Activated T-helper 1 cell treated with anti-CD3 and anti-CD28 coated beads, Interleukin-12 subunit alpha, Interleukin-12 subunit beta, Interleukin-2, Interleukin-4 antibody, amounts not matched to agents 30 ng/mL and 10 ng/mL and 1 ng/mL, durations not matched to agents 14 hours and 24 hours and 36 hours (primary cell): ENCODE measurements around the gene ZNF597. TPM values are rescaled to one million over a fixed set of nuclear protein-coding genes. Genes with fewer than 3 reads are reported as not detected.

Experiments used
- DNase-seq: peaks from one replicate; pipeline ENCODE4 v3.0.0; 2021; ENCODE audit warnings: low spot score
- H3K27ac Mint-ChIP-seq: one replicate; pipeline ENCODE4 v1.8.0; 2021; ENCODE audit warnings: mild to moderate bottlenecking, mixed read lengths
- H3K27me3 Mint-ChIP-seq: one replicate; pipeline ENCODE4 v1.8.0; 2022; ENCODE audit warnings: mild to moderate bottlenecking, moderate library complexity, mixed read lengths; ENCODE audit not compliant: insufficient read depth
- H3K36me3 Mint-ChIP-seq: one replicate; pipeline ENCODE4 v1.8.0; 2021; ENCODE audit warnings: low read depth, mixed read lengths
- H3K4me1 Mint-ChIP-seq: one replicate; pipeline ENCODE4 v1.8.0; 2021; ENCODE audit warnings: low read depth, mixed read lengths
- H3K4me3 Mint-ChIP-seq: one replicate; pipeline ENCODE4 v1.8.0; 2021; ENCODE audit warnings: mild to moderate bottlenecking, moderate library complexity, mixed read lengths
- H3K9me3 Mint-ChIP-seq: one replicate; pipeline ENCODE4 v1.8.0; 2021; ENCODE audit warnings: mixed read lengths
- intact Hi-C: fragments of 100-400 bp; cut with micrococcal nuclease; formaldehyde crosslinking; loops from one replicate; pipeline ENCODE4 v1.15.1; 2024
- total RNA-seq: library from RNA; stranded (reverse); gene quantifications from 2 replicates; pipeline ENCODE4 v1.2.3, GENCODE V29; 2022

ZNF597 gene
- total RNA-seq, 1 donor from 2014 or later = 2.6 TPM

DNA sequence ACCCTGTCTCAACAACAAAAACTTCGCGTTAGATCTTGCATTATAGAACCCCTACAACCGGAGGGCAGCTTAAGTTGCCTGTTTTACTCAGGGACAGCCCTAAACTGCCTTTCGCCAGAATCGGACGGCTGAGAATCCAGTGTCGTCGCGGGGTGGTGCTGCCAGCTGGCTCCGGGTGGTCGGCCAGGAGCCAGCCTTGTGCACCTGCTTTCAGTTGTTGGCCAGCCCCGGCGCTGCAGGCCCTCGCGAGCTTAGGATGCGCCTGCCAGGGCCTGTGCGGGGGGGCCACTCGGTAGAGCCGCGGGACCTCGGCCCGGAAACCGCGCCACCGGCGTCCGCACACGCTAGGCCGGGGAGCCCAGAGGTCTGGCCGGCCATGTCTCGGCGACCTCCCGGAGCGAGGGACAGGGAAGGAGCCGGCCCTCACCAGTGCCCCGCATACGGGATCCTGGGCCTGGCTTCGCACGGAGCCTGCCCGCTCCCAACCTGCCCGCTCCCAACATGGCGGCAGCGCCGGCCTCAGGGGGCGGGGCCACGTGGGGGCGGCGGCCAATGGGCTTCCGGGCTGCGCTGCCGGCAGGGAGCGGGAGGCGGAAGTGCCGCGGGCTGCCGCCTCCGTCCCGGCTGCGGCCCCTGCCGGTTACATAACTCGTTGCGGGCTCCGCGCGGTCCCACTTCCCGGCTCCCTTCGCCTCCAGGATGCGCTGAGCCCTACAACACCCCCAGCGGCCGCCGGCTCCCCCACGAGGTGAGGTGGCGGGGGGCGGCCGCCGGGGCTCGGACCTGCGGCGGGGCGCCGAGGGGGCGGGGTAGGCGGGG, 14.3 kb upstream of the ZNF597 start:
- Mint-ChIP-seq H3K36me3 (peaks cover 5% of the 10 kb centered on the region), H3K4me3 (peak overlapping the region; percentile 83), H3K27ac (peak overlapping the region; percentile 77), H3K27me3 (no peaks in the 10 kb centered on the region), H3K4me1 (peaks cover 42% of the 10 kb centered on the region), H3K9me3 (no peaks in the 10 kb centered on the region)
- peak; percentile 88 for DNase-seq
- intact Hi-C loops = loop anchor here (1.0 to 2.0 kb wide), 7 partner anchors 13 to 323 kb away; partner anchors contain the start of genes SLX4, ZNF174, ZNF263 and ZSCAN32

- intact Hi-C loops = no loop called here
- peaks cover 6% of the 10 kb centered on the region for H3K9me3 Mint-ChIP-seq
- H3K4me1 Mint-ChIP-seq = peaks cover 28% of the 10 kb centered on the region
- H3K27ac Mint-ChIP-seq = no peak overlapping the region
- no peak for DNase-seq
- no peaks in the 10 kb centered on the region for H3K27me3 Mint-ChIP-seq
- peaks cover 9% of the 10 kb centered on the region for H3K36me3 Mint-ChIP-seq
- H3K4me3 Mint-ChIP-seq = no peak overlapping the region
These were observed 11.4 kb upstream of the ZNF597 start for GRCh38 chr16:3454631-3455147.

DNA sequence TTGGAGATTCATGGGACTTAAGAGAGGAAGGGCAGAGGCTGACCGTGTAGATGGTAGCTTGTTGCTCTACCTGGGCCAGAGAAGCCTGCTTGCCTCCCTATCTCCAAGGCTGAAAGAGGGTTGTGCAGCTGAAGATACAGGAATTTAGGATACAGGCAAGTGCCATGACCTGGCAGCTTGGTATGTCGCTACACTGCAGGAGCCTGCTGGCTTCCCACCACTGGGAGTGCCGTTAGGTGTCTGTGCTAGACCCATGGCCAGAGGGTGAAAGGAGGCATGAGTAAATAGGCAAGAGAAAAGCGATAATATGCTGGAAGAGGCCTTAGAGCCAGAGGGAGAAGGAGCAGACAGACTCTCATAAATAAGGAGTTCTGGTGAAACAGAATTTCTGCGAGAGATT, 10.8 kb upstream of the ZNF597 start:
- intact Hi-C loops = no loop called here
- H3K4me3 Mint-ChIP-seq = no peak overlapping the region
- H3K36me3 Mint-ChIP-seq = peaks cover 11% of the 10 kb centered on the region
- H3K27ac Mint-ChIP-seq = no peak overlapping the region
- H3K27me3 Mint-ChIP-seq = no peaks in the 10 kb centered on the region
- DNase-seq = no peak
- peaks cover 22% of the 10 kb centered on the region for H3K4me1 Mint-ChIP-seq
- peaks cover 6% of the 10 kb centered on the region for H3K9me3 Mint-ChIP-seq

- H3K36me3 Mint-ChIP-seq = peaks cover 42% of the 10 kb centered on the region
- H3K27ac Mint-ChIP-seq = peak overlapping the region; percentile 98
- H3K9me3 Mint-ChIP-seq = peaks cover 32% of the 10 kb centered on the region
- H3K4me3 Mint-ChIP-seq = peak overlapping the region; percentile 99
- DNase-seq = no peak
- no peaks in the 10 kb centered on the region for H3K27me3 Mint-ChIP-seq
- peaks cover 15% of the 10 kb centered on the region for H3K4me1 Mint-ChIP-seq
- intact Hi-C loops = loop anchor here (1.0 to 5.0 kb wide), 4 partner anchors 13 to 209 kb away; partner anchors contain the start of genes TIGD7, ZNF200 and ZNF75A
These were observed 706 bp upstream of the ZNF597 start for GRCh38 chr16:3444032-3444388.

GRCh38 chr16:3439637-3440036, 3.7 kb downstream of the ZNF597 start:
- intact Hi-C loops = loop anchor here (5.0 kb wide), 1 partner anchor 132 kb away; the partner anchor contains the start of genes TIGD7 and ZNF75A
- no peak for DNase-seq
- peaks cover 47% of the 10 kb centered on the region for H3K36me3 Mint-ChIP-seq
- no peak overlapping the region for H3K27ac Mint-ChIP-seq
- H3K9me3 Mint-ChIP-seq = peaks cover 38% of the 10 kb centered on the region
- peaks cover 14% of the 10 kb centered on the region for H3K4me1 Mint-ChIP-seq
- no peak overlapping the region for H3K4me3 Mint-ChIP-seq
- no peaks in the 10 kb centered on the region for H3K27me3 Mint-ChIP-seq

- Mint-ChIP-seq H3K36me3 (peaks cover 43% of the 10 kb centered on the region), H3K27me3 (peaks cover 2% of the 10 kb centered on the region), H3K4me1 (peaks cover 13% of the 10 kb centered on the region), H3K27ac (no peak overlapping the region), H3K9me3 (peaks cover 39% of the 10 kb centered on the region), H3K4me3 (no peak overlapping the region)
- DNase-seq = no peak
- intact Hi-C loops = no loop called here
These were observed 8.9 kb downstream of the ZNF597 start for GRCh38 chr16:3434373-3434772.

DNA sequence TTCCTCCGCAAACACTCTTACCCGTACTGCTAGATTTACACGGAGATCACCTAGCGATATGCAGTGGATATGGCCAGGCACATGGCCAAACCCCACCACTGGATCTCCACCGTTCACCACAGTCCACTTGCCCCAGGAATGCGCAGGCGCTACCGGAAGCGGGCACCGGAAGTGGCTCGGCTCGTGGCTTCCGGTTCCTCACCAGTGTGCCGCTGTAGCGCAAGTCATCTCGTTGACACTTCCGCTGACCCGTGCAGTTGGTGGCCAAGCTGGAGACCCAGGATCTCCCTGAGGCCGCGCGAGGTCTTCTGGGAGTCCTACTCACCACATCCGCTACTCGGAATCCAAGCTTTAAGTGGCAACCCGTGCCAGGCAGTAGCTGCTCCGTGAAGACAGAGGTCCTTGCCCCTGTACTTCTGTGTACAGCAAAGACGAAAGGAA, 11.5 kb downstream of the ZNF597 start:
- peaks cover 13% of the 10 kb centered on the region for H3K4me1 Mint-ChIP-seq
- H3K27ac Mint-ChIP-seq = no peak overlapping the region
- DNase-seq = no peak
- no peak overlapping the region for H3K4me3 Mint-ChIP-seq
- peaks cover 2% of the 10 kb centered on the region for H3K27me3 Mint-ChIP-seq
- H3K36me3 Mint-ChIP-seq = peaks cover 30% of the 10 kb centered on the region
- peaks cover 30% of the 10 kb centered on the region for H3K9me3 Mint-ChIP-seq
- intact Hi-C loops = no loop called here

GRCh38 chr16:3413730-3414379, 29.4 kb downstream of the ZNF597 start:
- intact Hi-C loops = no loop called here
- H3K36me3 Mint-ChIP-seq = peaks cover 19% of the 10 kb centered on the region

DNA sequence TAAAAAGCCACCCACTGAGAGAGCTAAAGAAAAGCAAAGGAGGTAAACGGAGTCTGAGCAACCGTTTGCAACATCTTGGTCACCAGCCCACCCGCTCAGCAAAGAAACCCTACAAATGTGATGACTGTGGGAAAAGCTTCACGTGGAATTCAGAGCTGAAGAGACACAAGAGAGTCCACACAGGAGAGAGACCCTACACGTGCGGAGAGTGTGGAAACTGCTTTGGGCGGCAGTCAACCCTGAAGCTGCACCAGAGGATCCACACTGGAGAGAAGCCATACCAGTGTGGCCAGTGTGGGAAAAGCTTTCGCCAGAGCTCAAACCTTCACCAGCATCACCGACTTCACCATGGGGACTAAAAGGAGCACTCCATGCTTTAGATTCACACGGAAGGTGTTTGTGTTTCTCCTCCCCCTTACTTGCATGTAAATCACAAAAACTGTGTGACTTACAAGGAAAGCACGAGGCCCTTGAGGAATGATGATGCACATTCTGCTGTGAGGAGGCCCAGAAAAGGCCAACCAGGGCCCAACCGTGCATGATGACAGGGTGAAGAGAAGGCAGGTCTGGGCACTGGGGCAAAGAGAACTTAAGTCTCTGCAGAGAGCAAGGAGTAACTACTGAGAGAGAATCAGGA, 34.6 kb downstream of the ZNF597 start:
- Mint-ChIP-seq H3K9me3 (peaks cover 77% of the 10 kb centered on the region), H3K27ac (no peak overlapping the region), H3K4me3 (no peak overlapping the region), H3K4me1 (no peaks in the 10 kb centered on the region), H3K36me3 (peaks cover 60% of the 10 kb centered on the region), H3K27me3 (no peaks in the 10 kb centered on the region)
- no peak for DNase-seq
- intact Hi-C loops = loop anchor here (10.0 kb wide), 2 partner anchors 224 to 874 kb away; partner anchors contain the start of genes CEMP1, OR1F1 and PDPK1

More at GRCh38 chr16:3413730-3414379, 29.4 kb downstream of the ZNF597 start:
- no peaks in the 10 kb centered on the region for H3K4me1 Mint-ChIP-seq
- peaks cover 55% of the 10 kb centered on the region for H3K9me3 Mint-ChIP-seq
- no peak overlapping the region for H3K27ac Mint-ChIP-seq
- H3K27me3 Mint-ChIP-seq = no peaks in the 10 kb centered on the region
- DNase-seq = no peak
- no peak overlapping the region for H3K4me3 Mint-ChIP-seq

DNA sequence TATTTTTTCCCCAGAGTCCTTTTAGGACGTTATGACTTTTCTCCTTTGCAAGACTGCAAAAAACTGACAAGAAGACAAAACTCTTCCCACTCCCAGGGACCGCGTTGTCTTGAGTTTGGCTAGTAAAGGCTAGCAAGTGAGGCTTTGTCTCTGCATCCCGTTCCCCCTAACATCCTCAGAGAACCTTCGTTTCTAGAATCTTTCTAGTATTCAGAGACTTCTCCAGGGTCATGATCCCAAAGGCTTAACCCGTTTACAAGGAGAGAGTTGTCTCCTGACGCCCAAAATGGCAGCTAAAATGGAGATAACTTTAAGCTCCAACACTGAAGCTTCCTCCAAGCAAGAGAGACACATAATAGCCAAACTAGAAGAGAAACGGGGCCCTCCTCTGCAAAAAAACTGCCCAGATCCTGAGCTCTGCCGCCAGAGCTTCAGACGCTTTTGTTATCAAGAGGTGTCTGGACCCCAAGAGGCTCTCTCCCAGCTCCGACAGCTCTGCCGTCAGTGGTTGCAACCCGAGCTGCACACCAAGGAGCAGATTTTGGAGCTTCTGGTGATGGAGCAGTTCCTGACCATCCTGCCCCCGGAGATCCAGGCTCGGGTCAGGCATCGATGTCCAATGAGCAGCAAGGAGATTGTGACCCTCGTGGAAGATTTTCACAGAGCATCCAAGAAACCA, 41.4 kb downstream of the ZNF597 start:
- DNase-seq = no peak
- intact Hi-C loops = loop anchor here (1.0 to 10.0 kb wide), 10 partner anchors 37 to 867 kb away; partner anchors contain the start of genes CEMP1, NAA60, OR1F1 and PDPK1

GRCh38 chr16:3400779-3401688, 42.3 kb downstream of the ZNF597 start, which contains the start of the genes ZNF174 and ZSCAN32:
ZNF174 (plus strand) TSS chr16:3401215; CDS start chr16:3402005, 790 bp downstream.
ZSCAN32 (minus strand) TSS chr16:3401004; CDS start chr16:3397557, 3,447 bp downstream.
- intact Hi-C loops = loop anchor here (1.0 to 10.0 kb wide), 10 partner anchors 36 to 866 kb away; partner anchors contain the start of genes CEMP1, NAA60, OR1F1 and PDPK1
- peaks cover 62% of the 10 kb centered on the region for H3K36me3 Mint-ChIP-seq
- peak; percentile 99 for DNase-seq
- H3K4me1 Mint-ChIP-seq = peaks cover 7% of the 10 kb centered on the region
- peak within 1 kb of the TSS; percentile 96 for H3K4me3 Mint-ChIP-seq
- peak within 1 kb of the TSS; percentile 81 for H3K27ac Mint-ChIP-seq
- peaks cover 50% of the 10 kb centered on the region for H3K9me3 Mint-ChIP-seq
- H3K27me3 Mint-ChIP-seq = no peaks in the 10 kb centered on the region

More for the DNA sequence above, 41.4 kb downstream of the ZNF597 start:
- H3K27ac Mint-ChIP-seq = peak overlapping the region; percentile 78
- peaks cover 62% of the 10 kb centered on the region for H3K36me3 Mint-ChIP-seq
- H3K27me3 Mint-ChIP-seq = no peaks in the 10 kb centered on the region
- H3K9me3 Mint-ChIP-seq = peaks cover 50% of the 10 kb centered on the region
- peak overlapping the region; percentile 96 for H3K4me3 Mint-ChIP-seq
- peaks cover 7% of the 10 kb centered on the region for H3K4me1 Mint-ChIP-seq
